IMR-90 (cell line): ENCODE results near the gene TPPP3.

Experiments
- RAD21 ChIP-seq: IDR thresholded peaks from 2 replicates; pipeline ENCODE4 v1.6.1; 2012; ENCODE audit warnings: low read length, improper control_type of control experiment
- RCOR1 ChIP-seq: IDR thresholded peaks from 2 replicates; pipeline ENCODE4 v1.6.1; 2012; ENCODE audit warnings: mild to moderate bottlenecking, low read length, improper control_type of control experiment; ENCODE audit not compliant: insufficient replicate concordance
- SMC3 ChIP-seq: fragments of 150-350 bp; IDR thresholded peaks from 2 replicates; pipeline ENCODE4 v1.6.1; 2016; ENCODE audit warnings: low read depth, mild to moderate bottlenecking, antibody characterized with exemption, low read length, moderate library complexity
- TF ChIP-seq, protein P1 (sequence below): fragments of 150-350 bp; IDR thresholded peaks from 2 replicates; pipeline ENCODE4 v1.6.1; 2017; ENCODE audit warnings: mild to moderate bottlenecking, antibody characterized with exemption, low read length, low read depth

DNA sequence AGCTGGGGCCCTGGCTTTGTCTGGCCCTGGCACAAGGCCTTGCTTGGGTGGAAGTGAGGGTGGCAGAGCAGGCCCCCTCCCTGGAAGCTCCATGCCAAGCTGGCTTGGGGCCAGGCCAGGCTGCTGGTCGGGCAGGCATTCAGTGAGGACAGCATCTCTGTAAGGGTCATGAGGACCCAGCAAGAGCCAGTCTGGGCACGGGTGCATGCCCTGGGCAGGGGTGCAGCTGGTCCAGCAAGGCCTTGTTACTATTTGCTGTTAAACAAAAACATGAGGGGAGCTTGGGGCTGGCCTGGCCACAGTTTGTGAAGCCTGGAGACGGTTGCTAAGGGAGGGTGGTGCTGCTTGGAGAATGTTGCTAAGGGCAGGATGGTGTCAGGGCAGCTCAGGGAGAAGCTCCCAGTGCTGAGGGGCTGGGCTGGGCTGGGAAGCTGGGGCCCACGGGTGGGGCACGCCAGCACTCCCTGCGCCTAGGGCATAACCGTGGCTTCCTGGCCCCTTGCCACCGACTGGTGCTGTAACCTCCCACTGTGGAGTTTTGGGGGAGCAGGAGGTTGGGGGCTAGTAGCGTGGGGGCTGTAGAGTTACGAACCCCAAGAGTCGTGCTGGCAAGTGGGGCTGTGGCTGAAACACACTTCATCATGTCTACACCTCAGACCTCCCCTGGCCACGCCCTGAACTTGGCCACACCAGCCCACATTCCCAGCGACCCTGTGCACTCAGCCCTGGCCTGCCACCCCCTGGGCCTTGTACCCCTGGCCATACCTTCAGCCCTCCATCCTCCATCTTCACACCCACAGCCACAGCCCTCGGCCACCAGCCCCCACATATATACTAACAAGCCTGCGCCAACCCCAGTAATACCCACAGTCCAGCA lies 1.6 kb downstream of the TPPP3 start:
- no peak for TF ChIP-seq SMC3
- TF ChIP-seq, protein P1, sequence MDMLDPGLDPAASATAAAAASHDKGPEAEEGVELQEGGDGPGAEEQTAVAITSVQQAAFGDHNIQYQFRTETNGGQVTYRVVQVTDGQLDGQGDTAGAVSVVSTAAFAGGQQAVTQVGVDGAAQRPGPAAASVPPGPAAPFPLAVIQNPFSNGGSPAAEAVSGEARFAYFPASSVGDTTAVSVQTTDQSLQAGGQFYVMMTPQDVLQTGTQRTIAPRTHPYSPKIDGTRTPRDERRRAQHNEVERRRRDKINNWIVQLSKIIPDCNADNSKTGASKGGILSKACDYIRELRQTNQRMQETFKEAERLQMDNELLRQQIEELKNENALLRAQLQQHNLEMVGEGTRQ: no peak
- TF ChIP-seq RCOR1: no peak
- no peak for TF ChIP-seq RAD21
